Urinary bladder (tissue), 4 donors: ENCODE data around the gene CCDC3. TPM values are rescaled to one million over a fixed set of nuclear protein-coding genes. Genes with fewer than 3 reads are reported as not detected.

Experiments
- DNase-seq: peaks from one replicate; pipeline ENCODE4 v3.0.0-alpha.2; 2015; ENCODE audit errors: extremely low spot score
- H3K27ac ChIP-seq: one replicate; pipeline ENCODE4 v1.5.1; 2013; ENCODE audit warnings: low read depth, mild to moderate bottlenecking, moderate library complexity
- H3K36me3 ChIP-seq: one replicate; pipeline ENCODE4 v1.6.1; 2013; ENCODE audit warnings: mild to moderate bottlenecking, moderate library complexity; ENCODE audit not compliant: insufficient read depth
- H3K4me1 ChIP-seq: one replicate; pipeline ENCODE4 v1.6.1; 2013; ENCODE audit warnings: mild to moderate bottlenecking, moderate library complexity; ENCODE audit not compliant: insufficient read depth
- H3K4me3 ChIP-seq: one replicate; pipeline ENCODE4 v1.5.1; 2013; ENCODE audit warnings: low read depth, low read length
- WGBS: extraction: QIAGEN DNeasy Blood & Tissue Kit; methylation state at CpG from one replicate; pipeline ENCODE4 v1.1.7; 2013; 5-methylcytosine and 5-hydroxymethylcytosine counted together
- polyA plus RNA-seq: library from polyadenylated mRNA; stranded (reverse); fragments of 200-250 nt; gene quantifications from one replicate; pipeline ENCODE4 v1.2.3, GENCODE V29; 2013
- total RNA-seq: library from RNA; depleted of rRNA; stranded (reverse); fragments of >200 nt; gene quantifications from one replicate; pipeline ENCODE4 v1.2.3, GENCODE V29; 2014
- donor health status: healthy with polysubstance abuse.
- donor health status: healthy.

CCDC3 gene
- total and polyA plus RNA-seq, 2 donors: 22.5 to 30.6 TPM

DNA sequence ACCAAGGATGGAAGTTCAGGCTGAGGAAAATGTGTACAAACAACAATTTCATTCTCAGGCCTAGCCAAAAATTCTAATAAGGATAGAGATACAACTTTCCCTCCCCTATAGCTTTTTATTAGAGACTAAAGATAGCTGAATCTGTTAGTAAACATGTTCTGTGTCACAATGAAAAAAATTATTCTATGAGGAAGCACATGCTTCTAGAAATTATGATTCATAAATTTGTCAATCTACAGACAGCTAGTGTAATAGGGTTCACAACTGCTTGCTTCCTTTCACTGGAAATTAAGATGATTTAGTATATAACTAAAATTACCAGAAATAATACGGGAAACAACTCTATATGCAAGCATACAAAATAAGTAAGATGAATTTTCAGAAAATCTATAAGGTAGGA is 56.6 kb downstream of the CCDC3 start:
- Histone ChIP-seq H3K36me3 (no peaks in the 10 kb centered on the region), H3K4me3 (no peak overlapping the region), H3K4me1 (no peaks in the 10 kb centered on the region), H3K27ac (no peak overlapping the region)
- DNase-seq: no peak
- WGBS: 94% methylated on average over 1 of the region's 1 CpG

DNA sequence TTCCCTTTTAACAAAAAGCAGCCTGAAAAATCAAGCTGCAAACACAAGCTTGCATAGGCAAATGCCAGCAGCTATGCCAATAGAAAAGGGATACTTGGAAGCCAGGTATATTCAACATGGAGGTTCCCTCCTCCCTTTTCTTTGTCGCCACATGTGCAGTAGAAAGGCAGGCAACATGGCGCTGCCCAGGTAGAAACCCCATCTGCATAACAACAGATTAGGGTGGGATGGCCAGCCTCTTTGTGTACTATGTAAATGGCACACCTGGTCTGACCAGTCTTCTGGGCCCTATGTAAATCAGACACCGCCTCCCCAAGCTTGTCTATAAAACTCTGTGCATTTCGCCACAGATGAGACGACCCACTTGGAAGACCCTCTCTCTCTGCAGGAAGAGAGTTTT is 58.1 kb downstream of the CCDC3 start:
- 94% methylated on average over 5 of the region's 5 CpGs for WGBS

DNA sequence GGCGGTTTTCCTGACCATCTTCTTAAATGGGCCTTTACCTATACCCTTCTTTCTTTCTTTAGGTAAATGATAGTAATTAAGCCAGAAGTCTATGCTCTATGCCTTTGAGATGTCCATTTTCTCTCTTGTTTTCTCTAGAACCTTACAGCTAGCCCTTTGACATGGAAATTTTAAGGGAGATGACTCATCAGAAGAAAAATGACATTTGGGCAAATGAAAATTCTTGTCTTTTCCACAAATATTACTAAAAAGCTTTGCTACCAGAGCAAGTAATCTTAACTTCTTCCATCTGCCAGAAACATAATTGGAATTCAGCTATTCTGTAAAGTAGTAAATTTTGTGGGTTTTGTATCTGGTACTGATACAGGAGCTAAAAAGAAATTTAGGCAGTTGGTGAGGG is 59.5 kb downstream of the CCDC3 start:
- 97% methylated on average over 1 of the region's 1 CpG for WGBS
- no peak overlapping the region for H3K27ac ChIP-seq
- no peak overlapping the region for H3K4me3 ChIP-seq
- no peak for DNase-seq
- no peaks in the 10 kb centered on the region for H3K36me3 ChIP-seq
- no peaks in the 10 kb centered on the region for H3K4me1 ChIP-seq

More for the DNA sequence above, 58.1 kb downstream of the CCDC3 start:
- Histone ChIP-seq H3K36me3 (no peaks in the 10 kb centered on the region), H3K27ac (no peak overlapping the region), H3K4me3 (no peak overlapping the region), H3K4me1 (no peaks in the 10 kb centered on the region)
- no peak for DNase-seq

DNA sequence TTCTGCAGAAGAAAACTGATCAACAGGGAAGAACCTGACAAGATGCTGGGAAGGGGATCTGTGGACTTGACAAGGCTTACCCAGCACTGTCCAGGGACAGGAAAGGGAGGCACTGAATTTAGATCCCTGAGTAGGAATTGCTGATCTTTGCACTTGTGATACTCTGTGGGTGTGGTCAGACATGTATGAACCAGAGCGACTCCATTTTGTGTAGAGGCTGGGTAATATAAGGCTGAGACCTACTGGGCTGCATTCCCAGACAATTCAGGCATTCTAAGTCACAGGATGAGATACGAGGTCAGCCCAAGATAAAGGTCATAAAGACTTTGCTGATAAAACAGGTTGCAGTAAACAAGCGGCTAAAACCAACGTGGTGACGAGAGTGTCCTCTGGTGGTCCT is 60.7 kb downstream of the CCDC3 start:
- Histone ChIP-seq H3K4me3 (no peak overlapping the region), H3K27ac (no peak overlapping the region), H3K4me1 (no peaks in the 10 kb centered on the region), H3K36me3 (no peaks in the 10 kb centered on the region)
- 71% methylated on average over 5 of the region's 5 CpGs for whole genome bisulfite sequencing
- DNase-seq: no peak

DNA sequence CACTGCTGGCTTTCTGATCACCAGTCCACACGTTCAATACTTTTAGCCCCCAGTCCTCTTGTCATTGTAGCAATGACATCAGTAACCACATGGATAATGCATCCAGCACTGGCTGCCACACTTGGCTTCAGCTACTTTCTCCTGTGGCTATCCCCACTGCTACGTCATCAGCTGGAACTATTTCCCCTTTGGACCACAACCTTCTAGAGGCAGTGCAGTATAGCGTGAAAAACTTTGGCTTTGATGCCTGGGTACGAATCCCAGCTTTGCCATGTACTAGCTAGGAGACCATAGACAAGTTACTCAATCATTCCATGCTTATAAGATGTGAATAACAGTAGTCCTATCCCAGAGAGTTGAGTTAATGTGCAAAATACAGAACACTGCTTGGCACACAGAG is 63.2 kb downstream of the CCDC3 start:
- no peaks in the 10 kb centered on the region for H3K4me1 ChIP-seq
- 66% methylated on average over 4 of the region's 4 CpGs for WGBS
- no peak overlapping the region for H3K27ac ChIP-seq
- H3K4me3 ChIP-seq: no peak overlapping the region
- no peak for DNase-seq
- H3K36me3 ChIP-seq: no peaks in the 10 kb centered on the region

DNA sequence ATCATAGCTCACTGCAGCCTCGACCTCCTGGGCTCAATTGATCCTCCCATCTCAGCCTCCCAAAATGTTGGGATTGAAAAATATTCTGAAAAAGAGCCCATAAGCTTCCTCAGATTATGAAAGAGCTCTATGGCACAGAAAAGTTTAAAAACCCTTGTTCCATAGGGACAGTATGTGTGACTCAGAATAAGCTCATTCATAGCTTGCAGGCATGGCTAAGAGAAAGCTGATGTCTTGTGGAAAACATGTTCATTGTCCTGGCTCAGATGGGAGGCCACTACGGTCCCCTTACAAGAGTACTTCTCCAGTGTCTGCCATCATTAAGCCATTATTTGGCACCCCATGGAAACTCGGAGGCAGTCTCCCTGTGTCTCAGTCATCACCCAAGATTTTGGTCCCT is 64.0 kb downstream of the CCDC3 start:
- DNase-seq: no peak
- WGBS: 90% methylated on average over 3 of the region's 3 CpGs
- H3K4me3 ChIP-seq: no peak overlapping the region
- H3K4me1 ChIP-seq: no peaks in the 10 kb centered on the region
- no peaks in the 10 kb centered on the region for H3K36me3 ChIP-seq
- no peak overlapping the region for H3K27ac ChIP-seq

DNA sequence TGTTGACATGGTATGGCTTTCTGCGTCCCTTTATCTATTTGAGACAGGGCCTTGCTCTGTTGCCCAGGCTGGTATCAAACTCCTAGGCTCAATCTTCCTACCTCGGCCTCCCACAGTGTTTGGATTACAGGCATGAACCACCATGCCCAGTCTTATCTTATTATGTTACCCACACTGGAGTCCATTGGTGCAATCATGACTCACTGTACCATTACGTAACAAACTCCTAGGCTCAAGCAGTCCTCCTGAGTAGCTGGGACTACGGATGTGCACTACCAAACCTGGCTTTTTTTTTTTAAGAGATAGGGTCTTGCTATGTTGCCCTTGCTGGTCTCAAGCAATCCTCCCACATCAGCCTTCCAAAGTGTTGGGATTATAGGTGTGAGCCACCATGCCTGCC is 66.7 kb downstream of the CCDC3 start:
- Histone ChIP-seq H3K4me1 (no peaks in the 10 kb centered on the region), H3K4me3 (no peak overlapping the region), H3K27ac (no peak overlapping the region), H3K36me3 (no peaks in the 10 kb centered on the region)
- WGBS: 93% methylated on average over 4 of the region's 4 CpGs
- no peak for DNase-seq

DNA sequence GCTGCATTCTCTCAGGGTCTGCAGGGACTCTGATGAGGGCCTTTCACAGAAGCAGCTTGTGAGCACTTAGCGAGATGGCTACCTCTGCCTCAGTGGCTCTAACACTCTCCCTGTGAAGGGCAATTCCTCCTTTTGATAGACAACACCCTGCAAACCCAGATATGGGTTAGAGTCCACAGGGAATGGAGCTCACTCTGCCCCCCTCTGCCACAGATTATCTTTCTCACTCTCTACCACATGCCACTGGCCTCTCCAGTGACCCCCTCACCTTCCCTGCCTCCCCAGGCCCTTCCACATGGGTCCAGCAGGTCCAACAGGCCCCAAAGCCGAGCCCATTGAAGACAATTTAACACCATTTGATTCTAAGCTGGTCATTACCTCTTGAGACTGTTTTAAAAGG is 72.1 kb downstream of the CCDC3 start:
- H3K36me3 ChIP-seq: no peaks in the 10 kb centered on the region
- no peak overlapping the region for H3K4me3 ChIP-seq
- no peak overlapping the region for H3K27ac ChIP-seq
- H3K4me1 ChIP-seq: no peaks in the 10 kb centered on the region
- DNase-seq: no peak
- WGBS: 81% methylated on average over 2 of the region's 2 CpGs

DNA sequence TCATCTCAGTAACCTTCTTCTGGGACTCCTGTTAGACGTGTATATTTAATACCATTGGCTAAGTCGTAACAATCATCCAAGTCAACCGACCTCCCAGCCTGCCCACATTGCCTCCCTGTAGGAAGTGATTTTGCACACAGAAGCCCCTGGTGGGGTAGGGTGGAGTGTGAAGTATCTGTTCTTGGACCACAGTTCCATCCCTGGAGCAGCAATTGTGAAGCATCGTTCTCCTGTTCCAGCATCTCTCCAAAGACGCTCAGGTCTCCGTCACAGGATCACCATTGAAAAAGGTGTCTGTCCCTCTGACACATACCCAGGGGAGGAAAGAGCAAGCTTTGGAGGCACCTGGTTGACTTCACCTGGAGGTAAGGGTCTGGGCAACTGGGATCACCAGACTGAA is 72.9 kb downstream of the CCDC3 start:
- Histone ChIP-seq H3K4me1 (no peaks in the 10 kb centered on the region), H3K4me3 (no peak overlapping the region), H3K36me3 (no peaks in the 10 kb centered on the region), H3K27ac (no peak overlapping the region)
- 97% methylated on average over 6 of the region's 6 CpGs for WGBS
- no peak for DNase-seq

DNA sequence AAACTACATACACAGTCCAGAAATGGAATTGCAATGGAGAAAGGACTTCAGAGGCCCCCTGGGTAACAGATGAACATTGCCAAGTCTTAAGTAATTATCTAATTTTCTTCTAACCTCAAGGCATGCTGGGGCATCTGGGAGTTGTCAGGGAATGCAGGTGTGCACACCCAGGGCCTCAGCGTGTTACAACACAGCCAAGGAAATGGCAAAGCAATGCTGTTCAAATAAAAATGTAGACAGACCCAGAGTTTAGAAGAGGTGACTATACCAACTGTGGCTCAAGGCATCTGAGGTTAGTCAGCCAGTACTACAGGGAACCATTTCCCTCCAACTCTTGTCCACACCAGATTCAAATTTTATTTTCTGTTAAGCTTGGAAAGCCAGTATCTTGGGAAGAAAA is 73.6 kb downstream of the CCDC3 start:
- DNase-seq: no peak
- WGBS: 84% methylated on average over 1 of the region's 1 CpG
- H3K36me3 ChIP-seq: no peaks in the 10 kb centered on the region

DNA sequence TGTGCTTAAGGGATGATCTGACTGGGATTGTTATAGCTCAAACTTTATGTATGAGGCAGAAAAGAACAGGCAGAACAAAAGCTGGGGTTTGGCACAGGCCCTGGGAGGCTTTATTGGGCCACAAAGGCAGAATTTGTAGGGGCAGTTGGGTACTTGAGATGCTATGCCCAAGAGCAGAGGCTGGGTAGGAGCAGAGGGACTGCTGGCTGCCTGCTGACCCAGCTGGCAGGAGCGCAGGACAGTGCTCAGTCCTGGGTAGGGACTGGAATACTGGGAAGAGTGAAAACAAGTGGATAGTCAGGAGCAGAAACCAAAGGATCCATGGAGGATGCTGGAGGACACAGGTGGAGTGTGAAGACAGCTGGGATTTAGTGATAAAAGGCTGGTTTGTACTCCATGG is 75.7 kb downstream of the CCDC3 start:
- 94% methylated on average over 1 of the region's 1 CpG for WGBS
- Histone ChIP-seq H3K27ac (no peak overlapping the region), H3K36me3 (no peaks in the 10 kb centered on the region), H3K4me1 (no peaks in the 10 kb centered on the region), H3K4me3 (no peak overlapping the region)
- no peak for DNase-seq

More for the DNA sequence above, 73.6 kb downstream of the CCDC3 start:
- no peak overlapping the region for H3K4me3 ChIP-seq
- no peak overlapping the region for H3K27ac ChIP-seq
- H3K4me1 ChIP-seq: no peaks in the 10 kb centered on the region

DNA sequence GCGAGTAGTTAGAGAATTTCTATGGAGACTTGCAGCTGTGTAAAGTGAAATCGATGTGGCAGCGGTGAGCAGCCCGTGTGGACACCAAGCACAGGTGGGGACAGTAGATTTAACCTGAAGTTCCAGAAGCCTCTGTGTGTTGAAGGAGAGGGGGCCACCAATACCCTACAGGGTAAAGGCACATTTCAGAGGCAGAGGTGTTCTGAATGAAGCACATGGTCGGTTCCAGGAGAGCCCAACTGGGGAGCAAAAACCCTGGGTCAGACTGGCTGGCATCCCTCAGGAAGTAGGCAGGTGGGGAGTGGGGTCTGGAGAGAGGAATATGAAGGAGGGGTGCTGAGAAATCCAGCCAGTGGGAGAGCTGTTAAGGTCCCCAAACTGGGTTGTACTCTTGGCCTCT is 76.6 kb downstream of the CCDC3 start:
- DNase-seq: no peak
- no peaks in the 10 kb centered on the region for H3K36me3 ChIP-seq
- 98% methylated on average over 5 of the region's 5 CpGs for WGBS
- H3K4me1 ChIP-seq: no peaks in the 10 kb centered on the region
- no peak overlapping the region for H3K27ac ChIP-seq
- H3K4me3 ChIP-seq: no peak overlapping the region

DNA sequence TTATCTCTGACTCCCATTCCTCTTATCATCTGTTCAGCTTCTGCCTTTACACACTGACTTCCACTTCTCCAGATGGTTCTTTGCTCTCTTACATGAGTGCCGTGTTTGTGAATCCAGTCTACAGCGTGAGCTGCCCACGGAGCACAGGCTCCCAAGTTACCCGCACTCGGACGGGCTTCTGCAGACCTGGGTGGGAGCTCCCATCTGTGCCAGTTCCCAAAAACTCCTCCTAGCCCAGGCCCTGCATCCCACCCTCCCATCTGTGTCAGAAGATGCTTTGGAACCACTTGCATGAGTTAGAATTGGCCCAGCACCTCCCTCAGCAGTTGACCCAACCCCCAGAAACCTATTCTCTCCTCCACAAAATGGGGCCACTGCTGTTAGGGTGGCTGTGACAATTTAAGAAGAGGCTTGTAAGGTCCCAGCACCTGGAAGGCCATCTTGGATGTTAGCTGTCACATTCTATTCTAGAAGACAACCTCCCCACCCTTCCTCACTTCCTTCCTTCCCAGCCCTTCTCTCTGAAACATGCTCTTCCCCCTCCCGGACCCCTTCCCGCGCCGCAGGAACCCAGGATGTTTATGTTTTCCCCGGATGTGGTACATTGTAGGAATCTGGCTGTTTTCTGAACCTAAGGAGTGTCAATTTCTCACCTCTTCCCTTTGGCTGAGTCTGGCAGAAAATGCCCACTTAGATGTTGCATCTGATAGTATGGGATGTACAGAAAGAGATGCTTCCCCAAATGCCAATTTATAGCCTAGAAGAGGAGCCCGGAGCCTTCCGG is 79.2 kb downstream of the CCDC3 start:
- Histone ChIP-seq H3K36me3 (no peaks in the 10 kb centered on the region), H3K27ac (no peak overlapping the region), H3K4me1 (no peaks in the 10 kb centered on the region), H3K4me3 (no peak overlapping the region)
- DNase-seq: no peak
- WGBS: 58% methylated on average over 13 of the region's 13 CpGs

DNA sequence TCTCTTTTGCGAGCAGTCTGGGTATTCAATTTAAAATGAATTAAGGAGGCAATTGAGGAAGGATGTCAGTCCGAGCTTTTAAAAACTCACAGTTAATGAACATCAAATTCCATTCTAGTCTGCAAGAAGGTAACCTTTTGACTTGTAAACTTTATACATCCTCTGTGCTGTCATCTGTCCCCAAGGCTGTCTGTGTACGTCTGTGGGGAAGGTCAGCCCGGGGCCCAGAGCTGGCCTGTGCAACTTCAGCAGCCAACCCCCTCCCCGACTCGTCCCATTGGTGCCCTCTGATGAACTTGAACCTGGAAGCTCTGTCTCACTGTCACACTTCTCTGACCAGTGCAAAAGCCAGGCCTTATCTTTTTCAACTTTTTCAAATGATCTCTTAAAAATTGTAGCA is 80.3 kb downstream of the CCDC3 start:
- H3K36me3 ChIP-seq: no peaks in the 10 kb centered on the region
- H3K4me3 ChIP-seq: no peak overlapping the region
- no peaks in the 10 kb centered on the region for H3K4me1 ChIP-seq
- DNase-seq: no peak
- WGBS: 65% methylated on average over 6 of the region's 6 CpGs
- H3K27ac ChIP-seq: no peak overlapping the region

DNA sequence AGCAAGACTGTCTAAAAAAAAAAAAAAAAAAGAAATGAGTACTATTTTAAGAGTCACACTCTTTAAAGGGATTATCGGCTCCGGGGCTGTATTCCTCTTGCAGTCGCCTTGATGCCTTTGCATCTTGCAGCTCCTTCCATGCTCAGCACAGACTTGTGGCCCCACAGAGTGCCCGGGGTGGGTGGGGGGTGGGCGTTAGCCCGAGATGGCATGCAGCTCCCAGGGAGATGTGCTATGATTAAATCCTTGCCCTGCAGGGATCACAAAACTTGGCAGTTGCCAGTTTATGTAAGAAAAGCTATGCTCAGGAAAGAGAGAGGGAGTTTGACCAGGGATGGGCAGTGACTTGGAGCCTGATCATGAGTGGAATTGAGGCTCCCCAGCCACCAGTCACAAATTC is 81.9 kb downstream of the CCDC3 start:
- H3K4me3 ChIP-seq: no peak overlapping the region
- DNase-seq: no peak
- no peaks in the 10 kb centered on the region for H3K4me1 ChIP-seq
- 49% methylated on average over 6 of the region's 6 CpGs for whole genome bisulfite sequencing
- H3K36me3 ChIP-seq: no peaks in the 10 kb centered on the region
- no peak overlapping the region for H3K27ac ChIP-seq
